HG02870 (cell line): ENCODE measurements around the gene CFAP57.
A peak's percentile ranks its signal among the peaks of the same experiment; 100 is the strongest.
"Not testable (repeated sequence)": the region's sequence is repeated elsewhere in the genome, so short reads cannot be mapped to it uniquely, and the experiment has no call there.

Experiments
- ATAC-seq: cut with Tn5 transposase; IDR thresholded peaks from one replicate; pipeline ENCODE4 v1.9.1; 2021; ENCODE audit warnings: mild to moderate bottlenecking, moderate library complexity; ENCODE audit not compliant: unreplicated experiment

CFAP57 gene

DNA sequence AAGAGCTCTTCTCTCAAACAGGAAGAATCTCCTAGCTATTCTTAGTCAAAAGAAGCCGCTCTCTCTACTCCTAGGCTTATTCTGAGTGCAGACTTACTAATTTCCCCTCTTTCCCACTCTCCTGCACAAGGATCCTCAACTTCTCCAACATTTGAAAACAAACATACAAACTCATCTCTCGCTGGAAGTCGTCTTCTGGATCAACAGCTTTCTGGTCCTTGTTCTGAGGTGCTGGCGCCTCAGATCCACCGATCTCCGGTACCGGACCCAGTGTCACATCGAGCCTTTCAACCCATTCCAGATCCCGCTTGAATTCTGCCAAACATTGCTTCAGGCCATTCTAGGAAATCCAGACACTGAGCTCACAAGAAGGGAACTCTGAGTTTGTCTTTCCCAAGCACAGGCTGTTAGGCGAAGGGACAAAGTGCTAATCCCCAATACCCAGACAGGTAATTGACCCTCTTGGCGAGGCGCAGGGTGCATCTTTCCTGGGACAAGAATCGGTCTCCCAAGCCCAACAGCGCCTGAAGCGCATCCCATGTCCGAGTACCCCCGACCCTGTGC lies 736 bp upstream of the CFAP57 start:
- no peak for ATAC-seq

DNA sequence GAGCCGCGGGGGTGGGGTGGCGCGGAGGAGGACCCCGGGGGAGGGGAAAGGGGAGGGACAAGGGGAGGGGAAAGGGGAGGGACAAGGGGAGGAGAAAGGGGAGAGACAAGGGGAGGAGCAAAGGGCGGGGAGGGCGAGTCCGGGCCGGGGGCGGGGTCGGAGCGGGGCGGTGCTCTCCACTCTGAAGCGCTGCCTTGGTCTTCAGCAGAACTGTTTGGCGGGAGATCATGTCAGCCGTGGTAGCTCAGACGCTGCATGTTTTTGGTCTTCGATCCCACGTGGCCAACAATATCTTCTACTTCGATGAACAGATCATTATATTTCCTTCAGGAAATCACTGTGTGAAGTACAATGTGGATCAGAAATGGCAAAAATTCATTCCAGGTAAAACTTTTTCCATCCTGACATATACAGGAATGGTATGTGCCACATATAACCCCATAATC lies 420 bp downstream of the CFAP57 start:
- ATAC-seq: peak; percentile 38

DNA sequence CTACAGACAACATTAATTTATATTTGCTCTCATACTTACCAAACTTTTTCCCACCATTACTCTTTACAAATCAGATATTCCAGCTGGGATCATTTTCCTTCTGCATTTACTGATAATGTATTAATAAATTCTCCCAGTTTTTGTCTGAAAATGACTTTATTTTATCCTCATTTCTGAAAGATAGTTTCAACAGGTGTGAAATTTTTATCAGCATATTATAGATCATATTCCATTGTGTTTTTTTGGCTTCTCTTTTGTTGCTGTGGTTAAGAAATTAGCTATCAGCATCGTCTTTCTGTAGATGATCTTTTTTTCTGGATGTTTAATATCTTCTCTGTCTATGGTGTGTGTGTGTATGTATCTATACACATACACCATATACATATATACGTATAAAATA lies 2.7 kb downstream of the CFAP57 start:
- no peak for ATAC-seq

DNA sequence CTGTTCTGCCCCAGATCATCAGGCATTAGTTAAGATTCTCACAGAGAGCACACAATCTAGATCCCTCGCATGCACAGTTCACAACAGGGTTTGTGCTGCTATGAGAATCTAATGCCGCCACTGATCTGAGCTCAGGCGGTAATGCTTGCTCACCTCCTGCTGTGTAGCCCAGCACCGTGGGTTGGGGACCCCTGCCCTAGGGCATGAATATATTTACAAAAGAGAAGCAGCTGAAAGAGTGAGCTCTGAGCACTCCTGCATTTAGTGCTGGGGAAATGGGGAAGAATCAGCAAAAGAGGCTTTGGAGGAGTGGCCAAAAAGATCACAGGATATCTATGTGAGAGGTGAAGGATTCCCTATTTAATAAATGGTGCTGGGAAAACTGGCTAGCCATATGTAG lies 5.6 kb downstream of the CFAP57 start:
- ATAC-seq: no peak

DNA sequence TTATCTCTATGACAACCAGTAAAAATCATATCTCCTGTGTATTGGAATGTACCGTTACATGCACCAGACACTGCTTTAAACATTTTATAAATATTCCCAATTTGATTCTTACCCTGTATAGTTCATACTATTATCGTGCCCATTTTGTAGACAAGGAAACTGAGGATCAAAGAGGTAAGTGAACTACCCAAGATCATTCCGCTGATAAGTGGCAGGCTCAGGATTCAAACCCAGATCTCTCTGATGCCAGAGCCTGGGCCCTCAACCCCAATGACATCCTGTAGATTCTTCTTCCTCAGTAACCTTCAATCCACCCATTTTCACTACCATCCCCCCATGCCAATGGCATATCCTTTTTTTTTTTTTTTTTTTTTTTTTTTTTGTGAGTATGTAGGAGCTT lies 12.3 kb downstream of the CFAP57 start:
- ATAC-seq: no peak

DNA sequence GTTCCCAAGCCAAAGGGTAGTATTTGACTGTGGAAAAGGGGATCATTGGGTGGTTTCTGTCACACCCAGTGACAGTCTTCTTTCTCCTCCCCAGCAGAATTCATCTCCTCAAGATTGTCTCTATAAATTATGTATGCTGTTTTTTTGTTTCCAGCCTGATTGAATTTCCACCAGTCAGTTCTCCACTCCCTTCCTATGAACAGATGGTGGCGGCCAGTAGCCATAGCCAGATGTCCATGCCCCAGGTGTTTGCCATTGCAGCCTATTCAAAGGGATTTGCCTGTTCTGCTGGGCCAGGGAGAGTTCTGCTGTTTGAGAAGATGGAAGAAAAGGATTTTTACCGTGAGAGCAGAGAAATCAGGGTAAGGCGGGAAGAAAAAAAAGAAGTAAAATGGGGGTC lies 12.9 kb downstream of the CFAP57 start:
- no peak for ATAC-seq

DNA sequence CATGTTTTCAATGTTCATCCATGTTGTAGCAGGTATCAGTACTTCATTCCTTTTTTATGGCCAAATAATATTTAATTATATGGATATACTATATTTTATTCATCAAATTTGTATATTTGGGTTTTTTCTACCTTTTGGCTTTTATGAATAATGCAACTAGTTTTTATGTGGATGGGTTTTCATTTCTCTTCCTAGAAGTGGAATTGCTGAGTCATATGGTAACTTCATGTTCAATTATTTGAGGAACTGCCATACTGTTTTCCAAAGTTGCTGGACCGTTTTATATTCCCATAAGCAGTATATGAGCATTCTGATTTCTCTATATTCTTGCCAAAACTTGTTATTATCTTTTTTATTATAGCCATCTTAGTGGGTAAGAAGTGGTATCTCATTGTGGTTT lies 16.0 kb downstream of the CFAP57 start:
- ATAC-seq: no peak

DNA sequence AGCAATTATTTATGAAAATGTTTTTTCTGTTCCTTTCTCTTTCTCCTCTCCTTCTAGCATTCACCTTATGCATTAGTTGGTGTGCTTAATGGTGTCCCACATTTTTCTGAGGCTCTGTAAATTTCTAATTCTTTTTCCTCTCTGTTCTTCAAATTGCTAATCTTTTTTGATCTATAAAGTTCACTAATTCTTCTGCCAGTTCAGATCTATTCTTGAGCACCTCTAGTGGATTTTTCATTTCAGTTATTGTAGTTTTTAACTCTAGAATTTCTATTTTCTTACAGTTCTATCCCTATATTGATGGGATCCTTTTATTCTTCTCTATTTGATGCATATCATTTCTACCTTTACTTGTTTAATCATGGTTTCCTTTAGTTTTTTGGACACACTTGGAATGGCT lies 22.4 kb downstream of the CFAP57 start:
- ATAC-seq: no peak

DNA sequence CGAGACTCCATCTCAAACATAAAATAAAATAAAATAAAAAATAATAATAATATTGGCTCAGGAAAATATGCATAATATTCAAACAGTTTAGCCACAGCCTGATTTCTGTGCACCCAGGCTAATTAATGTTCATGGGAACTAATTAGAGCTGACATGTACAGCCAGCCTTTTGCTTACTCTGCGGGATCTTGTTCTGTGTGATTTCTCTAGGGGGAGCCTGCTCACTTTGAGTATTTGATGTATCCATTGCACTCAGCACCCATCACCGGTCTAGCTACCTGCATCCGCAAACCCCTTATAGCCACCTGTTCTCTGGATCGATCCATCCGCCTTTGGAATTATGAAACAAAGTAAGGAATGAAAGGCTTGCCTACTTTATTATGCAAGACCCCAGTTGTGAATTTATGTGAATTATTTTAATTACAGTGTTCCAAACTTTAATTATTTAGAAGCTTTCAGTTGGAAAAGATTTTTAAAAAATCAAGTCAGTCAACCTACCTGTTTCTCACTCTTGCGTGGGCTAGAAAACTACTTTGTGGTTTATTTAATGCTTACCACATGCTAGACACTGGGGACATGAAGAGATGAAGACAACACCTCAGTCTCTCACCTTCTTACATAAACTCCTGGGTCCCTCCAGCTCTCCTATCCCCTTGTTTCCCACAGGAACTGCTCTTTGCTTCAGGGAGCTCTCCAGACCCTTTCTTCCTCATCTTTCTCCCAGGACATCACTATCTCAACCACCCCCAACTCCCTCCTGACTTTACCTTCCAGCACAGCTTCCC lies 25.4 kb downstream of the CFAP57 start:
- no peak for ATAC-seq

DNA sequence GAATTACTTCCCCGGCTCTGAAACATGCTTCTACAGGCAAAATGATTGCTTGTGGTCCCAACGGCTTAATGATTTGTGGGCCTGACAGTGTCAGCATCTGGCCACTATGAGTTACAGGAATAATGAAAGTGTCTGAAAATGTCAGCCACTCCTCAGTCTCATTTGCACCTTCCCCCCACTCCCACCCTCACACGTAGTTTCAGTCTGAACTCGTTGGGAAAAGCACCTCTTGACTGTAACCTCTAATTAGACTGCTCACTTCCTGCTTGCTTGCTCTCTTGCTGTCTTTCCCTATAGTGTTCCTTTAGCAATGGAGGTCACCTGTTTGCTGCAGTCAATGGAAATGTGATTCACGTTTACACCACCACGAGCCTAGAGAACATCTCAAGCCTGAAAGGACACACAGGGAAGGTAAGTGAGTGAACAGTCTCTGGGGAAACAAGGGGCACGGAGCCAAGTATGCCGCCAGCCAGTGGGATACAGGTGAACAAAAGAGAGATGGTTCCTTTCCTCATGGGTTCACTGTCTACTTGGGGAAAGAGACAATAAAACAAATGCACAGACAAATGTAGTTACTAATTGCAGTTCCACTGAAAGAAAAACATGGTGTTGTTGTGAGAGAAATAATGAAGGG lies 27.1 kb downstream of the CFAP57 start:
- peak; percentile 67 for ATAC-seq

DNA sequence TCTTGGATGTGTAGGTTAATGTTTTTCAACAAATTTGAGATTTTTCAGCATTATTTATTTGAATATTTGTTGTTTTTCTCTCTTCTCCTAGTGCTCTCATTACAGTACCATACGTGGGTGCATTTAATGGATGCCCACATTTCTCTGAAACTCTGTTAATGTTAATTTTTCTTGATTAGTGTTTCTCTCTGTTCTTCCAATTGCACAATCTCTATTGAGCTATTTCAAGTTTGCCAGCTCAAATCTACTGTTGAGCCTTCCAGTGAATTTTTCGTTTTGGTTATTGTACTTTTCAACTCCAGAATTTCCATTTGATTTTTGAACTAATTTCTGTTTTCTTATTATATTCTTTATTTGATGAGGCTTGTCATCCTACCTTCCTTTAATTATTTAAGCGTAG lies 31.7 kb downstream of the CFAP57 start:
- no peak for ATAC-seq

DNA sequence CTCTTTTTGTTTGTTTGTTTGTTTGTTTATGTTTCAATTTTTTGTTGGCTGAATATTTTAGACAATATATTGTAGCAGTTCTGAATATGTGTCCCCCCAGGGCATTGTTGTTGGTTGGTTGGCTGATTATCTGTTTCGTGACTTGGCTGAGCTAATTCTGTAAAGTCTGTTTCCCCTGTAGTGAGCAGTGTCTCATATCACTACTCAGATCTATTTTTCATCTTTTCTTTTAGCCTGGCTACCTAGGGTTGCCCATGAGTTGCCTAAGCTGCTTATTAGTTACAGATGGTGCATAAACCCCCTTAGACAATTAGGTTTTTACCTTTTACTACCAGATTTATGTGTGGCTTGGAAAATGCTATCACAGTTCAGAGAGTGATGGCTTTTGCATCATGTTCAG lies 32.3 kb downstream of the CFAP57 start:
- no peak for ATAC-seq

DNA sequence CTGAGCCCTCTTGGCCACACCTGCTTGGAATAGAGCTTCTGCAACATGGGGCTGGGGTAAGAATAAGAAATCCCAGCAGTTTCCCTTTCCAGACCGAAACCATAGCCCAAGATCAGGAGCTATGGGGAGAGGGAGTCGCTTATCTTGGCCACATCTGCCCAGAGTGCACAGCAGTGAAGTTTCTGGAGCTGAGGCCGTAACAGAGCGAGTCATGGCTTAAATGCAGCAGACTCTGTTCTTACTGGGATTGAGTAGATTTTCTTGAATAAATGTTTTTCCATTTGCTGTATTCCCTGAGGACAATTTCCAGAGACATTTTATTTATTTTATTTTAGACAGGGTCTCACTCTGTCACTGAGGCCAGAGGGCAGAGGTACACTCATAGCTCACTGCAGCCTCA lies 33.5 kb downstream of the CFAP57 start:
- ATAC-seq: no peak

DNA sequence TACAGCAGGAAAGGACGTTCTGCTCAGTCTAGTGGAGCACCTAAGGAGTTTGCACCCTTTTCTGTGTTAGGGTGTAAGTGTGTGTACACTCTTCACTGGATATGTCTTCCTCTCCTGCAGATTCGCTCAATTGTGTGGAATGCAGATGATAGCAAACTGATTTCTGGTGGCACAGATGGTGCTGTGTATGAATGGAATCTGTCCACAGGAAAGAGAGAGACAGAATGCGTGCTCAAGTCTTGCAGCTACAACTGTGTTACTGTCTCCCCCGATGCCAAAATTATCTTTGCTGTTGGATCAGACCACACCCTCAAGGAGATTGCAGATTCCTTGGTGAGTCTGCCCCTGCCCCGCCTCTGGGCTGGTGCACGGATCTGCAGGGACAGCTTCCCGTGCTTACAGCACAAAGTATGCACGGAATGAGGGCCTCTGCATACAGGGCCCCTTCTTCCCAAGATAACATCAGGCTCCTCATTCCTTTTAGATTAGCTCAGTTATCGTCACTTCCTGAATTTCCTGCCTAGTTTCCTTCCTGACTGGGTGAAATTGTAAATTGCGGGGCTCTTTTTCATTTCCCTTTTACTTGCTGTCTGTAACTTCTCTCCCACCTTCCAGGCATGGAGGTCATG lies 34.6 kb downstream of the CFAP57 start:
- no peak for ATAC-seq

DNA sequence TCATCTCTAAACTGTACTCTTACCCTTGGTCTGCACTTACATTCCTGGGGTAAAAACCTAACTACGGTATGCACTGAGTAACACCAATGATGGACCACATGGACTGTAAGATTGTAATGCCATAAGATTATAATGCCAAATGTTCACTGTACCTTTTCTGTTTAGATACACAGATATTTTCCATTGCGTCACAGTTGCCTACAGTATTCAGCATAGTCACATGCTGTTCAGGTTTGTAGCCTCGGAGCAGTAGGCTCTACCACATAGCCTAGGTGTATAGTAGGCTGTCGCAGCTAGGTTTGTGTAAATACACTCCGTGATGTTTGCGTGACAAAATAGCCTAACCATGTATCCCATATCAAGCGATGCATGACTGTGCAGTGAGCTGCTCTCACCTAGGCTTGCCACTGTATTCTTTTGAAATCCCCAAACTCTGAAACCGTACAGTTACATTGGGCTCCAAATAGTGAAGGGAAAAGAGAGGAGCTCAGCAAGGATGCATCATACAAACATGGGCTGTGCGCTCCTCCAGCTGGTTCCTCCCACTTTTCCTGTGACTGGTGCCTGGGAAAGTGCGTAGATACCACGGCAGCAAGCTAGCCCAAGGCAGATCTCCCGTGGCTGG lies 35.2 kb downstream of the CFAP57 start:
- no peak for ATAC-seq

DNA sequence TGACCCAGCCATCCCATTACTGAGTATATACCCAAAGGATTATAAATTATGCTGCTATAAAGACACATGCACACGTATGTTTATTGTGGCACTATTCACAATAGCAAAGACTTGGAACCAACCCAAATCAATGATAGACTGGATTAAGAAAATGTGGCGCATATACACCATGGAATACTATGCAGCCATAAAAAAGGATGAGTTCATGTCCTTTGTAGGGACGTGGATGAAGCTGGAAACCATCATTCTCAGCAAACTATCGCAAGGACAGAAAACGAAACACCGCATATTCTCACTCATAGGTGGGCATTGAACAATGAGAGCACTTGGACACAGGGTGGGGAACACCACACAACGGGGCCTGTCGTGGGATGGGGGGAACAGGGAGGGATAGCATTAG lies 36.1 kb downstream of the CFAP57 start:
- ATAC-seq: not testable (repeated sequence)

DNA sequence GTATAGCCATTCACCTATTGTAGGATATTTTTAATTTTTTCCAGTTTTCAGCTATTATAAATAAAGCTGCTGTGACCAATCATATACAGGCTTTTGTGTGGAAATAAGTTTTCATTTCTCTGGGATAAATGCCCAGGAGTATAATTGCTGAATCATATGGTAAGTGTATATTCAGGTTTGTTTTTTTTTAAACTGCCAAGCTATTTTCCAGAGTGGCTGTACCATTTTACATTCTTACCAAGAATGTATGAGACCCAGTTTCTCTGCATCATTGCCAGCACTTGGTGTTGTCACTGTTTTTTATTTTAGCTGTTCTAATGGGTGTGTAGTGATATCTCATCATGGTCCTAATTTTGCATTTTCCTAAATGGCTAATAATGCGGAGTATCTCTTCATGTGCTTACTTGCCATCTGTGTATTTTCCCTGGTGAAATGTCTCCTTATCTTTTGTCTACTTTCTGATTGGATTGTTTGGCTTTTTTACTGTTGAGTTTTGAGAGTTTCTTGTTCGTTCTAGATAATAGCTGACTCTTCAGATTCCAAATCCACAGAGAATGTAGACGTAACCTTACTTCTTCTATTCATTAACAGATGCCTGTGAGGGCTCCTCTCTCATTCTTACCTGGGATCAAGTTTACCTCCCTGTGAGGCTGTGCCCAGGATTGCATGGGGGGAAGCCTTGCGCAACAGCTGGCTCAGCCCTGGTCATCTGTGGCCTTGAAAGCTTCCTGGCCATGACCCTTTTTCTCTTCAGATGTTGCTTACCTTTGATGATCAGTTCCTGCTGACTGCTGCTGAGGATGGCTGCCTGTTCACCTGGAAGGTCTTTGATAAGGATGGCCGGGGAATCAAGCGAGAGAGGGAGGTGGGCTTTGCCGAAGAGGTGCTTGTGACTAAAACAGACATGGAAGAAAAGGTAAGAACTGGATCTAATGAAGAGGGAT lies 42.6 kb downstream of the CFAP57 start:
- no peak for ATAC-seq

DNA sequence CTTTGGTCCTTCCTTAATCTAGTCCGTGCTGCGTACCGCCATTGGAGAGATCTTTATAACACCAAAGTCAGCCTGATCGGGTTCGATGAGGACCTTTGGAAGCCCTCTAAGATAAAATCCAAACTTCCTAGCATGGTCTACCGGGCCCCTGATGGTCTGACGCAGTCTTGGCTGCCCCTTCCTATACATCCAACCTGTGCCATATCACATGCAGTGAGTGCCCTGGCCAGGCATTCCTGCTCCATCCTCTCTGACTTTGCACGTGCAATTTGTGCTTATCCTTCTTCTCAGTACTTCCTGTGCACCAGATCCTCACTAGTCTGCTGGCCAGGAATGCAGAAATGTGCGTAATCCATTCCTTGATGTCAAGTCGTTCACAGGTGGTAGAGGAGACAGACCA lies 45.6 kb downstream of the CFAP57 start:
- ATAC-seq: no peak

DNA sequence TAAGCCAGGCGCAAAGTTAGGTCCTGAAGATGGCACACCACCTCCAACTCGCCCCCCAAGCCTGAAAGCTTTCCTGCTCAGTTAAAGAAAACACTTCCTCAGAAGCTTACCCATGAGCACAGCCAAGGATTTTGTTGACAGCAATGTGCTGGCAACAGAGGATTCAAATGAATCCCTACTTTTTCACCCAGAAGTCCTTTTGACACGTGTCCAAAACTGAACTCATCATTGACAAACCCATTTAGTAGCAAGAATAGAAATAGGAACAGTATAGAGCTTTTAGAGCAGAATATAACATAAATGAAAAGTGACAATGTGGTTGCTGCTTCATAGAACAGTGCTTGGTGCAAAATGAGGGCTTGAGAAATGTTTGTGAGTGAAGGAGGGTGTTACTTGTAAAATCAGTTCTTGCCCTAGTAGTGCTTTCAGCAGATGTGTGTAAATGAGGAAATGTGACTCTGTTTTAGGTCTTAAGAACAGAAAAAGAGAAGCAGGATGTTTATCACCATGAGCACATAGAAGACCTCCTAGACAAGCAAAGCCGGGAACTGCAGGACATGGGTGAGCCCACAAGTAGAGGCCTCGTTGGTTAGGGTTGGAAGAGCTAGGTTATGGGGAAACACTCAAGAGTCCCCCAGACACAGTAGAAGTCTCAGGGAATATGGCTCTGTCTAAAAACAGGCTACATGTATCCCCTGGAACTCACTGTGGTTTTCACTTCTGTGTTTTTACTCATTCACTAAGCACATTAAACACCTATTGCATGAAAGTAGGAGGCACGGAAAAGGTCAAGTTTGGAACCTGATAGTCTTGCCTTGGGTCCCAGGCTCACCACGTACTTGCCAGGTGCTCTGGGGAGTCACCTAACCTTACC lies 49.0 kb downstream of the CFAP57 start:
- peak; percentile 76 for ATAC-seq
